CD14-positive monocyte (primary cell): ENCODE results near the gene RRP12. TPM values are rescaled to one million over a fixed set of nuclear protein-coding genes. Genes with fewer than 3 reads are reported as not detected.

Source experiments
- DNase-seq, 3 donors: peaks; one replicate each; pipeline ENCODE4 v3.0.0-alpha.2; 2011 to 2022
- H2AFZ ChIP-seq: 2 replicates; pipeline ENCODE4 v1.6.0; 2012; ENCODE audit warnings: mild to moderate bottlenecking, low read depth, low read length, inconsistent platforms; ENCODE audit not compliant: insufficient read depth, poor library complexity, severe bottlenecking
- H3K27ac ChIP-seq, 2 donors: 1 replicate in 1 of 2; 2 replicates in 1 of 2; pipeline ENCODE4 v1.5.1; 2012 to 2013; ENCODE audit warnings: low read length in 2 of 2, control low read depth in 1 of 2, inconsistent platforms in 1 of 2, low read depth in 1 of 2, mild to moderate bottlenecking in 1 of 2
- H3K27me3 ChIP-seq, 2 donors: one replicate each; pipeline versions ENCODE4 v1.6.0 to v1.6.1; 2011 to 2013; ENCODE audit warnings: low read length in 2 of 2; ENCODE audit not compliant: control insufficient read depth in 2 of 2, insufficient read depth in 2 of 2
- H3K36me3 ChIP-seq, 2 donors: replicated peaks in 1 of 2; 1 replicate in 1 of 2; 2 replicates in 1 of 2; pipeline versions ENCODE4 v1.5.1 to v1.6.1; 2012 to 2013; ENCODE audit warnings: low read length in 2 of 2, control low read depth in 1 of 2, inconsistent platforms in 1 of 2, mild to moderate bottlenecking in 1 of 2; ENCODE audit not compliant: insufficient read depth in 2 of 2, control insufficient read depth in 1 of 2
- H3K4me1 ChIP-seq, 2 donors: 1 replicate in 1 of 2; 2 replicates in 1 of 2; pipeline versions ENCODE4 v1.5.1 to v1.6.1; 2012 to 2013; ENCODE audit warnings: low read length in 2 of 2, control low read depth in 1 of 2, inconsistent platforms in 1 of 2, mild to moderate bottlenecking in 1 of 2, moderate library complexity in 1 of 2; ENCODE audit not compliant: insufficient read depth in 2 of 2, control insufficient read depth in 1 of 2
- H3K4me2 ChIP-seq: replicated peaks from 2 replicates; pipeline ENCODE3; 2012; ENCODE audit warnings: low read length, moderate library complexity, mild to moderate bottlenecking; ENCODE audit not compliant: poor library complexity, severe bottlenecking; ENCODE audit errors: extremely low read depth
- H3K4me3 ChIP-seq, 3 experiments: fragments of 200-600 bp in 1 of 3; sonication (generic) in 1 of 3; replicated peaks in 1 of 3; 1 replicate in 2 of 3; 2 replicates in 1 of 3; pipeline ENCODE4 v1.5.1; 2011 to 2013; ENCODE audit warnings: low read length in 3 of 3, mild to moderate bottlenecking in 3 of 3, control low read depth in 2 of 3, low read depth in 2 of 3, inconsistent platforms in 1 of 3, moderate library complexity in 1 of 3
- H3K79me2 ChIP-seq: 2 replicates; pipeline ENCODE4 v1.6.0; 2012; ENCODE audit warnings: mild to moderate bottlenecking, control low read depth, inconsistent platforms, low read length, moderate library complexity; ENCODE audit not compliant: insufficient read depth
- H3K9ac ChIP-seq: 2 replicates; pipeline ENCODE4 v1.6.0; 2017; ENCODE audit warnings: low read length, mild to moderate bottlenecking; ENCODE audit not compliant: insufficient read depth, poor library complexity, severe bottlenecking
- H3K9me3 ChIP-seq, 2 donors: replicated peaks in 1 of 2; 1 replicate in 1 of 2; 2 replicates in 1 of 2; pipeline versions ENCODE4 v1.5.1 to v1.6.1; 2012 to 2013; ENCODE audit warnings: low read length in 2 of 2, control low read depth in 1 of 2; ENCODE audit not compliant: control insufficient read depth in 1 of 2, insufficient read depth in 1 of 2
- H4K20me1 ChIP-seq: 2 replicates; pipeline ENCODE4 v1.6.0; 2012; ENCODE audit warnings: mild to moderate bottlenecking, low read length, control low read depth, moderate library complexity; ENCODE audit not compliant: insufficient read depth
- H3K27ac Mint-ChIP-seq, 7 donors: one replicate each; pipeline ENCODE4 v1.8.0; 2020; ENCODE audit warnings: mild to moderate bottlenecking in 7 of 7, mixed read lengths in 7 of 7, moderate library complexity in 6 of 7, inconsistent platforms in 2 of 7
- H3K27me3 Mint-ChIP-seq, 3 donors: one replicate each; pipeline ENCODE4 v1.8.0; 2021 to 2022; ENCODE audit warnings: low read depth in 3 of 3, mild to moderate bottlenecking in 3 of 3, mixed read lengths in 3 of 3, moderate library complexity in 3 of 3, inconsistent platforms in 1 of 3
- H3K36me3 Mint-ChIP-seq, 2 donors: one replicate each; pipeline ENCODE4 v1.8.0; 2020; ENCODE audit warnings: mixed read lengths in 2 of 2, inconsistent platforms in 1 of 2, mild to moderate bottlenecking in 1 of 2
- H3K4me1 Mint-ChIP-seq: one replicate; pipeline ENCODE4 v1.8.0; 2020; ENCODE audit warnings: mild to moderate bottlenecking, mixed read lengths
- H3K4me3 Mint-ChIP-seq, 2 donors: one replicate each; pipeline ENCODE4 v1.8.0; 2020; ENCODE audit warnings: mild to moderate bottlenecking in 2 of 2, mixed read lengths in 2 of 2, moderate library complexity in 1 of 2
- H3K9me3 Mint-ChIP-seq, 7 donors: one replicate each; pipeline ENCODE4 v1.8.0; 2020 to 2022; ENCODE audit warnings: mixed read lengths in 7 of 7, mild to moderate bottlenecking in 6 of 7, moderate library complexity in 6 of 7, inconsistent platforms in 2 of 7
- CTCF ChIP-seq: fragments of 200-600 bp; IDR thresholded peaks from one replicate; pipeline ENCODE4 v1.8.0; 2022; ENCODE audit warnings: antibody characterized with exemption, mild to moderate bottlenecking
- WGBS: methylation state at CpG from one replicate; pipeline ENCODE4 v1.1.5; 2013; ENCODE audit warnings: missing lambda C conversion rate; ENCODE audit not compliant: insufficient coverage; 5-methylcytosine and 5-hydroxymethylcytosine counted together
- intact Hi-C, 2 donors: fragments of 100-400 bp; cut with micrococcal nuclease; formaldehyde crosslinking; loops; one replicate each; pipeline versions ENCODE4 v1.15.0 to v1.15.1; 2023
- polyA plus RNA-seq, 3 donors: library from polyadenylated mRNA; depleted of rRNA in 1 of 3; unstranded in 2 of 3; stranded (reverse) in 1 of 3; fragments of 300-500 nt in 2 of 3; fragments of >200 nt in 1 of 3; fragmentation: Illumina TruSeq in 2 of 3; gene quantifications; 1 replicate in 2 of 3; 2 replicates in 1 of 3; pipeline ENCODE4 v1.2.3, GENCODE V29; 2012 to 2021

Gene RRP12
- polyA plus RNA-seq, 3 donors: 31.0 to 98.7 (median 44.3) TPM

- Mint-ChIP-seq H3K36me3 (peaks cover 68 to 88% of the 10 kb centered on the region in 2 donors), H3K4me3 (no peak overlapping the region), H3K4me1 (peaks cover 5% of the 10 kb centered on the region), H3K27ac (peak overlapping the region in 5 of 7 donors; percentile 6 to 71 (median 50)), H3K27me3 (no peaks in the 10 kb centered on the region), H3K9me3 (no peaks in the 10 kb centered on the region)
- Histone ChIP-seq H3K36me3 (peaks cover 64 to 90% of the 10 kb centered on the region in 2 donors), H2AFZ (no peak overlapping the region), H4K20me1 (peaks cover 37% of the 10 kb centered on the region), H3K27me3 (no peaks in the 10 kb centered on the region), H3K9ac (no peak overlapping the region), H3K4me1 (peaks cover 6 to 9% of the 10 kb centered on the region in 2 donors), H3K27ac (peak overlapping the region in 1 of 2 donors; percentile 51), H3K4me2 (no peak overlapping the region), H3K79me2 (peaks cover 27% of the 10 kb centered on the region), H3K9me3 (no peaks in the 10 kb centered on the region), H3K4me3 (no peak overlapping the region)
- DNase-seq: no peak
- intact Hi-C loops: no loop called here
- TF ChIP-seq CTCF: no peak
These were observed 32.9 kb upstream of the RRP12 start for GRCh38 chr10:97434055-97434454.

- Histone ChIP-seq H3K4me3 (peak overlapping the region in 2 of 3 experiments; percentile 14 to 96), H3K27me3 (no peaks in the 10 kb centered on the region), H3K79me2 (peaks cover 70% of the 10 kb centered on the region), H3K9me3 (no peaks in the 10 kb centered on the region), H2AFZ (peak overlapping the region; percentile 50), H3K27ac (peak overlapping the region; percentile 64 to 92), H3K4me1 (peaks cover 51 to 57% of the 10 kb centered on the region in 2 donors), H3K9ac (peak overlapping the region; percentile 43), H3K36me3 (peaks cover 29 to 37% of the 10 kb centered on the region in 2 donors), H3K4me2 (peak overlapping the region; percentile 86), H4K20me1 (peaks cover 46% of the 10 kb centered on the region)
- Mint-ChIP-seq H3K27ac (peak overlapping the region; percentile 94 to 97 (median 95)), H3K4me1 (peaks cover 41% of the 10 kb centered on the region), H3K9me3 (no peaks in the 10 kb centered on the region), H3K27me3 (no peaks in the 10 kb centered on the region), H3K4me3 (peak overlapping the region; percentile 68 to 78), H3K36me3 (peaks cover 38 to 47% of the 10 kb centered on the region in 2 donors)
- intact Hi-C loops: loop anchor here in 1 of 2 donors (2.0 to 5.0 kb wide), 2 partner anchors 14 to 96 kb away; partner anchors contain the start of gene FRAT2
- WGBS: 17% methylated on average over 1 of the region's 4 CpGs
- no peak for TF ChIP-seq CTCF
- peak in 2 of 3 donors; percentile 45 to 48 for DNase-seq
These were observed 27.4 kb upstream of the RRP12 start for GRCh38 chr10:97428572-97428981.
